Kidney capillary endothelial cell (primary cell): ENCODE measurements around the gene CLASRP.
"Not testable (repeated sequence)": the region's sequence is repeated elsewhere in the genome, so short reads cannot be mapped to it uniquely, and the experiment has no call there.

Source experiments
- DNase-seq: peaks from one replicate; pipeline ENCODE4 v3.0.0-alpha.2; 2018; ENCODE audit warnings: low spot score

Gene CLASRP

DNA sequence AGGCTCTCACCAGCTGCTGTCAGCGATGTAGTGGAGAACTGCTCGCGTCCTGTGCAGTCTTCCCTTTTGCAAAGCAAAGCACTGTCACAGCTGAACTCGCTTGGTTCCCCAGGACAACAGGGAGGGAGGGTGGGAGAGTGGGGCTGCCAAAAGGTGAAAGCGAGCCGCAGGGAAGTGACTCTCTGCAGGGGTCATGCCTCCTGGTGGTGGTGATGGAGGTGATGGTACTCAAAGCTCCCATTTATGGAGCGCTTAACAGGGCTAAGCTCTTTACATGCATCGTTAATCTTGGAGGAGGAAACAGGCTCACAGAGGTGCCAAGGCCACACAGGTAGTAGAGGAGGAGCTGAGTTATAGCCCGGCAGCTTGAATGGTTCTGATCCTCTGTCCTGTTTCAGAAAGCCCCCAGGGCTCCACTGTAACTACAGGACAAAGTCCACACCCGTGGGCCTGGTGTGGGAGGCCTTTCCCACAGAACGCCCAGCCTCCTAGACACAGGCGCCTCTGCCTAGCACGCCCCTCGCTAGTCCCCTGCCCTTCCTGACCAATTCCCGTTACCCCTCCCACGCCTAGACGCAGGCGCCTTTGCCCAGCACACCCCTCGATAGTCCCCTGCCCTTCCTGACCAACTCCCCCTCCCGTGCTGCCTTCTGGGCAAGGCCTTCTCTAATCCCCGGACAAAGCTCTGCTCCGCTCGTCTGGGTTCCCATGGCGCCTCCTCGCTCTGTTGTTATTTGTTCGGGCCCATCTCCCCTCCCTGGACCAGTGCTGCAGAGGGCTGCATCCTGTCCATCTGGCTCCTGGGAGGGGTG, 64.9 kb downstream of the CLASRP start:
- DNase-seq, result no peak

DNA sequence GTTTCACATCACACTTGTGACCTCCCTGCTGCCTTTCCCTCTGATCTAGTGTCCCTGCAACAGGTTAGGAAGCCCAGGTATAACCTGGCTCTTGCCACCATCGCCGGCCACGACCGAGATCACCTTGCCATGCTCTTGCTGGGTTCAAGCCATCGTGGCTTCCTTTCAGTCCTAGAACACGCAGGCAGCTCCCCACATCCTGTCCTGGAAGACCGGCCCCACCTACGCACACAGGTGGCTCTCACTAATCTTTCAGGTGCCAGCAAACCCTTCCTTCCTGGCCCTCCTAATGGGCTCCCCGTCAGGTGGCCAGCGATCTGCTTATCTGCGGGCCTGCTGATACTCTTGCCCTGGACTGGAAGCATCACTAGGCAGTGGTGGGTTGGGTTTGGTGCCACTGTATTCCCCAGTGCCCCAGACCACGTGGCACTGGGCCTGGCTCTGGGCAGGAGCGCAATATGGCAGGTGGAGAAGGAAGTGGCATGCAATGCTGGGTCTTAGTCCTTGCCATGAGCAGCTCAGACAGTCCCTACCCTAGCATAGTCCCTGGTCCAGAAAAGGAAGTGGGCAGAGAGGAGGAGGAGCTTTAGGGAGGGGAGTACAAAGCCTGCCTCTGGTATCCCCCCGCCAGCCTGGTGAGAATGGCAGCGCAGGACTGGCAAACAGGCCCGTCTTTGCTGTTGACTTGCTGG, 66.0 kb downstream of the CLASRP start:
- no peak for DNase-seq

DNA sequence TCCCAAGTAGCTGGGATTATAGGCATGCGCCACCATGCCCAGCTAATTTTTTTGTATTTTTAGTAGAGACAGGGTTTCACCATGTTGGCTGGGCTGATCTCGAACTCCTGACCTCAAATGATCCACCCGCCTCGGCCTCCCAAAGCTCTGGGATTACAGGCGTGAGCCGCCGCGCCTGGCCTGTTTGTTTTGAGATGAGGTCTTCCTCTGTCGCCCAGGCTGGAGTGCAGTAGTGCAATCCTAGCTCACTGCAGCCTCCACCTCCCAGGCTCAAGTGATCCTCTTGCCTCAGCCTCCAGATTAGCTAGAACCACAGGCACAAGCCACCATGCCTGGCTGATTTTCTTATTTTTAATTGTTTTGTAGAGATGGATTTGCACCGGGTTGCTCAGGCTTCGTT, 67.5 kb downstream of the CLASRP start:
- DNase-seq, result not testable (repeated sequence)

DNA sequence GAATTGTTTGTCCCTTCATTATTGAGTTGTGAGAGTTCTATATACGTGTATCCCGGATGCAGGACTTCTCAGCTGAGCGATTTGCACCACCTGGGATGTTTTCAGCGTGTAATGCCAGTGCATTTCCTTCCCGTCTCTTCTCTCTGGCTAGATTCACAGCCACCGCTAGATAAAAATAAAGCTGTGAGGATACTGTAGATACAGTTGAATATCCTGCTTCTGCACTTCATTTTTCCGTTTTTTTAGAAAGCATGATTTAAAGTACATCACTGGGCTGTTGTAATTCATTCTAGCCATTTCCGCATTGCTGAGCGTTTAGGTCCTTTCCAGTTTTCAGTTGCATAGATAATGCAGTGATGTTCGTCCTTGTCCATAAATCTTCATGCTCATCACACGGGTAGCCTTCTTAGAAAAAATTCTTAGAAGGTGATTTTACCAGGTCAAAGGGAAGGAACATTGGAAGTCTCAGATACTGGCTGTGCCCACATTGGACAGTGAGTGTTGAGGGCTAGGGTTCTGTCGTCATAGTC, 68.8 kb downstream of the CLASRP start:
- DNase-seq, result no peak

DNA sequence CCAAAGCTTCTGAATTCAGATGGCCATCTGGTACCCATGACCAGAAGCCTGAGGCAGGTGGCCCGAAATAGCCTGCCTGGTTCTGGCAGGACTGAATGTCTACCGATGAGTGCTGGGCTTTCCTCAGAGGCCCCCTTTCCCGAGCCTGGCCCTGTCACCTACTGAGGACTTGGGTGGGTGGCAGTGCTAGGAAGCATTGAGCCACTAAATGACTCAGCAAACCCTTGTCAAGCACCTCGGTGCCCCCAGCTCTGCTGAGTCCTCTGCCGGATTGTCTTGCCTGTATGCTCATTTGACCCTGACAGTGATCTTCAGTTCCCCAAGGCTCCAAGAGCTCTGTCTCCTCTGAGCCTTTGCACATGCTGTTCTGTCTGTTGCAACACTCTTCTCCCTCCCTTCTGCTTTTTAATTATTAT, 72.0 kb downstream of the CLASRP start:
- no peak for DNase-seq

DNA sequence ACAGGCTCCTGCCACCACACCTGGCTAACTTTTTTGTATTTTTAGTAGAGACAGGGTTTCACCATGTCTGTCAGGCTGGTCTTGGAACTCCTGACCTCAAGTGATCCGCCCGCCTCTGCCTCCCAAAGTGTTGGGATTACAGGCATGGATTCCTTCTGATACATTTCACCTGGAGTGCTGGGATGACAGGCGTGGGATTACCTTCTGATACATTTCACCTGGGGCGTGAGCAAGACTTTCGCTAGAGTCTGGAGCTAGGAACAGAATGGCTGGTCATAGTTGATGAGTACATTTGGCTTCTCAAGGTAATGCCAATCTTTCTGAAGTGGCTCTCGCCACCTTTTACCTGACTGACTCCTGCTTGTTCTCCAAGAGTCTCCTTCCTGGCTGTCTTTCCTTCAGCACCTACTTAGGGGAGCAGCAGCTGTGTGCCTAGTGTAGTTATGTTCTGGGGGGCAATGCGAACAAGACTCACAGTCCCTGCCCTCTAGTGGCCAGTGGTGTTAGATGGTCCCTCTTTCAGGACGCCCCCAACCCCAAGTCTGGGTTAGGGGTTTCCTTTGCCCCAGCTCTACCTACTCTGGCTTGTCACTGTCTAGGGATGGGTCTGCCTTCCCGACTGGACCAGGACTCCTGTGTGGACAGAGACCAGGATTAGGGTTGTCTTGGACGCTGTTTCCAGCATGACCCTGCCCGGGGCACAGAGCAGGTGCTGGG, 73.4 kb downstream of the CLASRP start:
- DNase-seq, result no peak

DNA sequence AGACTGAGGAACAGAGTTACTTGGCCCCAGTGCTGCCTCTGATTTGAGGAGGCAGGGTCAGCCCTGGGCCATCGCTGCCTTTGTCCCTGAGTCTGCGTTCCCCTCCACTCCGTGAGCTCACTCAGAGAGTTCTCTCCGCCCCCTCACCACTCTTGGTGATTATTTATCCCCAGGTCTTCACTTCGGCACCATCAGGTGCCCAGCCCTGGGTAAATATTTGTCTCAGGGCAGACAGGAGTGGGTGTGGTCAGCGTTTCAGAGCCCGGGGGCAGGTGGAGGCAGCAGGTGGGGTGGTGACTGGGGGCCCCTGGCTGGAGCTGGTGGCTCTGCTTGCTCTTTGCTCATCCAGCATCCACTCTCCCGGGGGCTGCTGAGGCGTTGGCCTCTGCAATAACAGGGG, 74.8 kb downstream of the CLASRP start:
- DNase-seq, result no peak

DNA sequence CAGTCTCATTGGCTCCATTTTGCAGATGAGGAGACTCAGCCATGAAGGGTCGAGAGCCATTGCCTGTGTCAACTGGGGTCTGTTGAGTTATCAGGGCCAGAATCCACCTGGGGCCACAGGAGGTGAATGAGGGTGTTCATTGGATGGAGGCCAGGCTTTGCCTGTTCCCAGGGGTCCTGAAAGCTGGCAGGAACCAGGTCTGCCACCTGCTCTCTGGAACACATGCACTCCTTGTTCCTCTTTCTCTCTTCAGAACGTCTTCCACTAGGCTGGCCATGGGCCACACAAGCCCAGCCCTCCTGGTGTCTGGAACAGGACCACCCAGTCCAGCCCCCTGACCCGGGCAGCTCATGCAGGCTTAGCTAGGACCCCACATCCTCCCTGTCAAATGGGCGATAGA, 75.3 kb downstream of the CLASRP start:
- no peak for DNase-seq

DNA sequence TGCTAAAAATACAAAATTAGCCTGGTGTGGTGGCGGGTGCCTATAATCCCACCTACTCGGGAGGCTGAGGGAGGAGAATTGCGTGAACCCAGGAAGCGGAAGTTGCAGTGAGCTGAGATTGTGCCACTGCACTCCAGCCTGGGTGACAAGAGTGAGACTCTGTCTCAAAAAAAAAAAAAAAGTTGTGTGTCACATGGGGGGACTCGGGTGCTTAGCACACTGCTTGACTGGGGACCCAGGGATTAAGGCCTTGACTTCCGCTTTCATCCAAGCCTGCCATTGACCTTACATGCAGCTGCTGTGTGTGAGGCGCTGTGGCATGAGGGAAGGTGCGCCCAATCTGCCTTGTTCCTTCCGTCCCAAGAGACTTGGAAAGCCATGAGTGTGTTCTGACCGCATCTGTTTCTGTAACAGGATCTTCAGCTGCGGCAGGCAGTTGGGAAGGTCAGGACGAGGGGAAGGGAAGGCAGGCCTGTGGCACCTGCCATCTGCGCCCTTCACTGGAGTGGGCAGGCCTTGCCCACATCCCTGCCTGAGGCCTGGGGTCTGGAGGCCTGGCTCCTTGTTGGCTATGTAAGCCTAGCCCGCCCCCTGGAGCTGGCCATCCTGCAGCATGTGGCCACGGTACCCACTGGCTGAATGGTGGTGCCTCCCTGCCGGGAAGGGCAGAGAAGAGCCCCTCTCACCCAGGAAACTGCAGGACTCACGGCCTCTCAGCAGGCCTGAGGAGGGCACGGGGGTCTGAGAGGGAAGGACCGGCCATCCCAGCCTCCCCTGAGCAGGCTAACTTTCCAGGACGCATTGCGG, 77.2 kb downstream of the CLASRP start:
- no peak for DNase-seq

DNA sequence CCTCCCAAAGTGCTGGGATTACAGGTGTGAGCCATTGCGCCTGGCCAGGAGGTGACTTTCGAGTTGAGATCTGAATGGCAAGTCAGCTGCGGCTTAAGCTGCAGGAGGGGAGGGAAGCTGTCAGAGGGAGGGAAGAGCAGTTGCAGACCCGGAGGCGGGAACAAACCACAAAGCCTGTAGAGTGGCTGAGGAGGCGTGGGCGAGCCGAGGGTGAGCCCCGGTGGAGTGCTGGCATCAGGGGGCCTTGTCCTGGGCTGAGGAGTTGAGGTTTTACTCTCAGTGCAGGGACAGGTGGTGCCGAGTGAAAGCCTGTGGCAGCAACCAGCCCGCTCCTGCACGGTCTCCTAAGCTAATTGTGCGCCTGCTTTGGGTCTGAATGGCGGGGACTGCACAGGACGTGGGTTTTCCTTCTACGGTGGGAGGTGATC, 78.3 kb downstream of the CLASRP start:
- no peak for DNase-seq

DNA sequence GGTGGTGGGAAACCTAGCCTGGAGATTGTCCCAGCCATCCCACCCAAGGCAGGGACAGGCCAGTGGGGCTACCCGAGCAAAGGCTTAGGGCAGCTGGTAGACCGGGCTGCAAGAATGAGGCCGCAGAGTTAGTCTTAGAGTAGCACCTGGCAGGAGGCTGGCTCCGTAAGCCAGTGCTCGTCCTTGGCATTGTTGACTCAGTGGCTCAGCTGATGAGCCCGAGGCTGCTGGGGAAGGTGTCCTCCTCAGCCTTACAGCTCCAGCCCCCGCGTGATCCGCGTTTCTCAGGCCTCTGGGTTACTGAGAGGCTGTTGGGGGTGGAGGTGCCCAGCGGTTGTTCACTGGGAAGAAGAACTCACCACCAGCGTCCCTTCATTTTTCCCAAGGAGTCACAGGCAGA, 78.8 kb downstream of the CLASRP start:
- no peak for DNase-seq

DNA sequence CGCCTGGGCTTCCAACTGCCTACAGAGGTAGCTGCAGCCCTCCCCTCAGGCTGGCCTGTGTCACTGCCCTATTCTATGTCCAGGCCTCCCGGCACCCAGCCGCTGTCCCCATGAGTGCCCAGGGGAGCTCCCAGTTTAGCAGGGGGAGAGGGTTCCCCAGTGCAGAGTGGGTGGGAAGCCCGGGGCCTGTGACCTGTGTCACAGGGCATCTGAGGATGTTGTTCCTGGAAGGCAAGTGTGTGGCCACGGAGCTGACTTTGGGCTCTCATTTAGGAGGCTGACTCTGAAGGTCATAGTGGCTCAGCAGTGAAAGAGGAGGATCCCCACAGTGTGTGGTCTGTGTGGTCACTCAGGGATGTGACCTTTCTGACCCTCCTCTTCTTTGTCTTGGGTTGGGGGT, 79.3 kb downstream of the CLASRP start:
- DNase-seq, result no peak

DNA sequence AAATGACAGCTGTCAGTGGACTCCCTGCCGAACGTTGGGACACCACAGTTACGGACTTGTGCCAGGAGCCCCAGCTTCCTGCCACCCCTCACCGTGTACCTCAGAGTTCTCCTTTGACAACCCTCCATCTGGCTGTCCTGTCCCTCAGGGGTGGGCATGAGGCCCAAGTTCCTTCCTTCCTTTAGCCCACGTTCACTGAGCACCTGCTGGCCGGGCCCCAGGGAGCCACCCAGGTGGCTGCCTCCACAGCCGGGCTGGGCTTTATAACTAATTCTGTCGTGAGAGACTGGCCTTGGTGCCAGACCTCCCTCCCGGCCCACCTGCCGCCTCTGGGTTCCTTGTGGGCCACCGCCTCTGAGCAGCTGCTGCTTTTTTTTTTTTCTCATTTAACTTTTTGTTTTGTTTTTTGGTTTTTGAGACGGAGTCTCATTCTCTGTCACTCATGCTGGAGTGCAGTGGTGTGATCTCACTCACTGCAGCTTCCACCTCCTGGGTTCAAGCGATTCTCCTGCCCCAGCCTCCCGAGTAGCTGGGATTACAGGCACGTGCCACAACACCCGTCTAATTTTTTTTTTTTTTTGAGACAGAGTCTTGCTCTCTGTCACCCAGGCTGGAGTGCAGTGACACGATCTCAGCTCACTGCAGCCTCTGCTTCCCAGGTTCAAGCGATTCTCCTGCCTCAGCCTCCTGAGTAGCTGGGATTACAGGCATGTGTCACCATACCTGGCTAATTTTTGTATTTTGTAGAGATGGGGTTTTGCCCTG, 79.9 kb downstream of the CLASRP start:
- not testable (repeated sequence) for DNase-seq

DNA sequence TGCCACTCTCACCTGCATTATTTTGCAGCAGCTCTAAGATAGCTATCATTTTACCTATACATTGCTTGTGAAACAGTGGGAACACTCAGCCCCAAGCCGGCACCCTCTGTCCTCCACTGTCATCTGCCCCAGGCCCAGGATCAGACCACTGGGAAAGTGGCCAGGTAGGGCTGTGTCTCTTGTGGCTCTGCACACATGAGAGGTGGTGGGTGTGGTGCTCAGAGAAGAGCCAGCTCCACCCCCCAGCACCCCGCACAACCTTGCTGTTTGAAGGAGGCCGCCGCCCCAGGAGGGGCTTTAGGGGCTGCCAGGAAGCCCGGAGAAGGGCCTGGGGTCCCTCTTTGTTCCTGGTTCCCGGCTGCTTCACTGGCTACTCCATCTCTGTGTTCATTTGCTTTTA, 80.7 kb downstream of the CLASRP start:
- no peak for DNase-seq
